Esophagus muscularis mucosa (tissue), 4 donors: ENCODE results near the gene TBC1D24. TPM values are rescaled to one million over a fixed set of nuclear protein-coding genes. Genes with fewer than 3 reads are reported as not detected.

ENCODE experiments used
- DNase-seq: peaks from one replicate; pipeline ENCODE4 v3.0.0-alpha.2; 2017; ENCODE audit errors: extremely low spot score
- H3K27ac ChIP-seq, 4 donors: fragments of 200-600 bp; sonication (generic); replicated peaks in 1 of 4; 1 replicate in 3 of 4; 2 replicates in 1 of 4; pipeline ENCODE4 v1.5.1; 2016 to 2019; ENCODE audit warnings: mild to moderate bottlenecking in 1 of 4
- H3K27me3 ChIP-seq, 4 donors: fragments of 200-600 bp; sonication (generic); one replicate each; pipeline versions ENCODE4 v1.5.1 to v1.6.0; 2016 to 2019
- H3K36me3 ChIP-seq, 4 donors: fragments of 200-600 bp; sonication (generic); one replicate each; pipeline ENCODE4 v1.5.1; 2016 to 2019
- H3K4me1 ChIP-seq, 4 donors: fragments of 200-600 bp; sonication (generic); one replicate each; pipeline ENCODE4 v1.5.1; 2016 to 2019
- H3K4me3 ChIP-seq, 4 donors: fragments of 200-600 bp; sonication (generic); 1 replicate in 2 of 4; 2 replicates in 2 of 4; pipeline ENCODE4 v1.5.1; 2016 to 2019; ENCODE audit warnings: mild to moderate bottlenecking in 4 of 4, moderate library complexity in 1 of 4
- H3K9me3 ChIP-seq, 4 donors: fragments of 200-600 bp; sonication (generic); 1 replicate in 3 of 4; 2 replicates in 1 of 4; pipeline ENCODE4 v1.5.1; 2016 to 2019
- CTCF ChIP-seq, 3 experiments: fragments of 200-600 bp in 2 of 3; fragments of 450-650 bp in 1 of 3; sonication (generic) in 2 of 3; IDR thresholded peaks; one replicate each; pipeline ENCODE4 v1.5.1; 2017 to 2019; ENCODE audit warnings: antibody characterized with exemption in 3 of 3, mild to moderate bottlenecking in 2 of 3, moderate library complexity in 1 of 3
- EP300 ChIP-seq: sonication (generic); formaldehyde crosslinking; IDR thresholded peaks from one replicate; pipeline ENCODE4 v1.6.1; 2017; ENCODE audit warnings: antibody characterized with exemption
- POLR2A ChIP-seq: fragments of 450-650 bp; IDR thresholded peaks from one replicate; pipeline ENCODE4 v1.6.1; 2017; ENCODE audit warnings: antibody characterized with exemption, moderate library complexity, mild to moderate bottlenecking, low read depth
- POLR2AphosphoS5 ChIP-seq, 2 donors: sonication (generic); formaldehyde crosslinking; IDR thresholded peaks; one replicate each; pipeline ENCODE4 v1.6.1; 2017; ENCODE audit warnings: antibody characterized with exemption in 2 of 2
- WGBS: methylation state at CpG from one replicate; pipeline ENCODE4 v1.1.5; 2018; 5-methylcytosine and 5-hydroxymethylcytosine counted together
- intact Hi-C: fragments of 100-400 bp; cut with DNase I; formaldehyde crosslinking; loops from one replicate; pipeline ENCODE4 v1.15.1; 2023
- total RNA-seq, 4 donors: library from RNA; depleted of rRNA; stranded (reverse); fragments of >200 nt; gene quantifications; one replicate each; pipeline versions ENCODE4 v1.1.0 to v1.2.1, GENCODE V29; 2016

The TBC1D24 gene
- total RNA-seq, 4 donors from 2014 or later: 7.0 to 14.1 (median 11.5) TPM

- intact Hi-C loops: no loop called here
- Histone ChIP-seq H3K27ac (peak overlapping the region; percentile 20 to 100 (median 98)), H3K9me3 (no peaks in the 10 kb centered on the region), H3K4me1 (peaks cover 34 to 53% (median 52%) of the 10 kb centered on the region in 4 donors), H3K27me3 (peaks cover 0 to 5% (median 0%) of the 10 kb centered on the region in 4 donors), H3K36me3 (peaks cover 0 to 3% (median 0%) of the 10 kb centered on the region in 4 donors), H3K4me3 (no peak overlapping the region)
- TF ChIP-seq CTCF (IDR thresholded peaks at IDR 0.05) (no peak), EP300 (no peak), POLR2AphosphoS5 (IDR thresholded peaks at IDR 0.05) (no peak), POLR2A (no peak)
- 91% methylated on average over 17 of the region's 17 CpGs for WGBS
- DNase-seq: no peak
Measured at GRCh38 chr16:2511996-2512734, 37.2 kb downstream of the TBC1D24 start.

GRCh38 chr16:2512735-2513404 is 37.9 kb downstream of the TBC1D24 start:
- Histone ChIP-seq H3K4me3 (peak overlapping the region; percentile 83 to 100 (median 97)), H3K27ac (peak overlapping the region; percentile 96 to 100 (median 99)), H3K36me3 (no peaks in the 10 kb centered on the region), H3K4me1 (peaks cover 41 to 60% (median 59%) of the 10 kb centered on the region in 4 donors), H3K9me3 (no peaks in the 10 kb centered on the region), H3K27me3 (peaks cover 0 to 5% (median 0%) of the 10 kb centered on the region in 4 donors)
- no peak for DNase-seq
- intact Hi-C loops: no loop called here
- TF ChIP-seq POLR2AphosphoS5 (IDR thresholded peaks at IDR 0.05): no peak
- TF ChIP-seq CTCF (IDR thresholded peaks at IDR 0.05): no peak
- TF ChIP-seq POLR2A: no peak
- TF ChIP-seq EP300: no peak
- WGBS: 56% methylated on average over 13 of the region's 15 CpGs

DNA sequence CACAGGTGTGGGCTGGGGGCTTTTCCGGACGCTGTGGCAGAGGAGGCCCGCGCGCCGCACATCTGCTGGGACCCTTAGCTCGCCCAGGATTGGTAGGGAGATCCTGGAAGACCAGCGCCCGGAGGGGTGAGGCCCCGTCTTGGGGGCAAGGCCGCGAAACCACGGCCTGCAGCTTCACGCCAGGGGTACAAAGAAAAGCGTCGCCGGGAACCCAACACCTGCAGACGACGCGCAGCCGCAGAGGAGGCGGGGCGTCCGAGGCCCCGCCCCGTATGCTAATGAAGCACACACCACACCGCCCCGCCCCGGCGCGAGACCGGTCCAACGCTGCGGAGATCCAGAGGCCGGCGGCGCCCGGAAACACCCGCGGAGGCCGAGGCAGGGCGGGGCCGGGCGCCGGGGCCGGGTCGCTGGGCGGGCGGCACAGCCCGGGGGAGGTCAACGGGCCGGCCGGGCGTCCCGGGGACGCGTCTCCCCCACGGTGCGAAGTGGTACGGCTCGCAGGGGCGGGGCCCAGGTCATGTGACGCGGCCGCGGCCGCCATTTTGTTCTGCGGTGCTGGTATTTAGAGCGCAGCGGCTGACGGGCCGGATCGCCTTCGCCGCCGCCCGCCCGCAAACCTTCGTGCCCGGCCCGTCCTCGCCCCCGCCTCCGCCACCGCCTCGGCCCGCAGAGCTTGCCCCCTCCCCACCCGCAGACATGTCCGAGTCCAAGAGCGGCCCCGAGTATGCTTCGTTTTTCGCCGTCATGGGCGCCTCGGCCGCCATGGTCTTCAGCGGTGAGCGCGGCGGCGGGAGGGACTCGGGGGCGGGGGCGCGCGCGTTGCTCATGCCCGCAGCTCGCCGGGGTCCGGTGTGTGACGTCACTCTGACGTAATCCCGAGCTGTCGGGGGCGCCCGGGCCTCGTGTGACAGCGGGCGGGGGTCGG is 38.7 kb downstream of the TBC1D24 start, which contains the start of gene ATP6V0C:
Gene ATP6V0C (plus strand): TSS at position 548 of the 928 bp plus-strand sequence. CDS start 152 bp downstream, at position 700.
- H3K9me3 ChIP-seq: no peaks in the 10 kb centered on the region
- 3% methylated on average over 23 of the region's 122 CpGs for WGBS
- peak within 1 kb of the TSS; percentile 83 to 100 (median 97) for H3K4me3 ChIP-seq
- peak; percentile 81 to 97 for TF ChIP-seq POLR2AphosphoS5 (IDR thresholded peaks at IDR 0.05)
- TF ChIP-seq CTCF (IDR thresholded peaks at IDR 0.05): peak in 1 of 3 experiments; percentile 19
- no peak for TF ChIP-seq EP300
- peak; percentile 80 for TF ChIP-seq POLR2A
- peak; percentile 98 for DNase-seq
- peak within 1 kb of the TSS; percentile 96 to 100 (median 99) for H3K27ac ChIP-seq
- intact Hi-C loops: no loop called here
- H3K4me1 ChIP-seq: peaks cover 49 to 68% (median 67%) of the 10 kb centered on the region in 4 donors
- H3K36me3 ChIP-seq: no peaks in the 10 kb centered on the region
- H3K27me3 ChIP-seq: peaks cover 0 to 5% (median 0%) of the 10 kb centered on the region in 4 donors

GRCh38 chr16:2514333-2515179 is 39.6 kb downstream of the TBC1D24 start:
- peak overlapping the region; percentile 83 to 100 (median 97) for H3K4me3 ChIP-seq
- peaks cover 0 to 5% (median 0%) of the 10 kb centered on the region in 4 donors for H3K27me3 ChIP-seq
- no peak for DNase-seq
- H3K9me3 ChIP-seq: no peaks in the 10 kb centered on the region
- WGBS: under 1% methylated on average over 19 of the region's 63 CpGs
- intact Hi-C loops: no loop called here
- TF ChIP-seq POLR2AphosphoS5 (IDR thresholded peaks at IDR 0.05) (peak in 1 of 2 donors; percentile 27), CTCF (IDR thresholded peaks at IDR 0.05) (no peak), POLR2A (no peak)
- H3K27ac ChIP-seq: peak overlapping the region; percentile 96 to 100 (median 99)
- peaks cover 58 to 76% (median 76%) of the 10 kb centered on the region in 4 donors for H3K4me1 ChIP-seq
- H3K36me3 ChIP-seq: peaks cover 0 to 6% (median 6%) of the 10 kb centered on the region in 4 donors
